Measurements from ENCODE around the gene CFAP46.

DNA sequence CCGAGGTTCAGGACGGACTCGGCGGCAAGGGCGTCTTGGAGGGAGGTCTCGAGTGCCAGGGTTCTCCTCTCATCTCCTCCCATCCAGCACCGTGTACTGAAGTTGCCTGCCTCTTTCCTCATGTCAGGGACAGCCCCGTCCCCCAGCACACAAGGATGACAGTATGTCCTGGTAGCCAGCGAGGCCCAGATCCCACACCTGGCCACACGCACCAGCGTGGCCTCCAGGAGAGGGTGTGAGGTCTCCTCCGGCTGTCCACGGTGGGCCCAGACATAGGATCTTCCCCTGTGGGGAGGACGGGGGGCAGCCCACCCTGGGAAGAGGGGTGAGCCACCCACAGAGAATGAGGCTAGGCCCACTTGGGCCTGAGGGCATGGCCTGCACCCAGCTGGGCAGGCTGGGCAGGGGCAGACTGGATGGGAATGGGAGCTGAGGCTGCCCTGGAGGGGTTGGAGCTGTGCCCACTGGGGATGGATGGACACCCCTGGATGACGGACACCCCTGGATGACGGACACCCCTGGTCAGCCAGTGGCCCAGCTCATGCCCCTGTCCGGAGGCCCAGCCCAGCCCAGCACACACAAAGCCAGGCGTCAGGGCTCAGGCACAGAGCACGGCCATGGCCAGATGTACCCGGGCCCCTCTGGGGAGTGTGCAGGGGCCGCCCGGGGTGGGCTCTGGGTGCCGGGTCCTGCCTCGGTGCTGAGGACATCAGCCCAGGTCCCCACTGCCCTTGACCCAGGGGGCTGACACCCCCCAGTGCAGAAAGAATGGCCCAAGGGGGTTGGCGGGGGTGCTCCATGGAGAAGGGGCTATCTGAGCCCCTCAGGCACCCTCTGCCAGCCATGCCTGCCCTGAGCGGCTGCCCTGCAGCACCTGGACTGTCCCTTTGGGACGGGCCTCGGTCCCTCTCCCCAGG lies 30.9 kb upstream of the CFAP46 start:
- TF ChIP-seq, protein P1, sequence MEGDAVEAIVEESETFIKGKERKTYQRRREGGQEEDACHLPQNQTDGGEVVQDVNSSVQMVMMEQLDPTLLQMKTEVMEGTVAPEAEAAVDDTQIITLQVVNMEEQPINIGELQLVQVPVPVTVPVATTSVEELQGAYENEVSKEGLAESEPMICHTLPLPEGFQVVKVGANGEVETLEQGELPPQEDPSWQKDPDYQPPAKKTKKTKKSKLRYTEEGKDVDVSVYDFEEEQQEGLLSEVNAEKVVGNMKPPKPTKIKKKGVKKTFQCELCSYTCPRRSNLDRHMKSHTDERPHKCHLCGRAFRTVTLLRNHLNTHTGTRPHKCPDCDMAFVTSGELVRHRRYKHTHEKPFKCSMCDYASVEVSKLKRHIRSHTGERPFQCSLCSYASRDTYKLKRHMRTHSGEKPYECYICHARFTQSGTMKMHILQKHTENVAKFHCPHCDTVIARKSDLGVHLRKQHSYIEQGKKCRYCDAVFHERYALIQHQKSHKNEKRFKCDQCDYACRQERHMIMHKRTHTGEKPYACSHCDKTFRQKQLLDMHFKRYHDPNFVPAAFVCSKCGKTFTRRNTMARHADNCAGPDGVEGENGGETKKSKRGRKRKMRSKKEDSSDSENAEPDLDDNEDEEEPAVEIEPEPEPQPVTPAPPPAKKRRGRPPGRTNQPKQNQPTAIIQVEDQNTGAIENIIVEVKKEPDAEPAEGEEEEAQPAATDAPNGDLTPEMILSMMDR (IDR thresholded peaks at IDR 0.05) = no peak
- TF ChIP-seq EP300 (IDR thresholded peaks at IDR 0.05) (no peak), POLR2A (IDR thresholded peaks at IDR 0.05) (no peak), POLR2AphosphoS5 (IDR thresholded peaks at IDR 0.05) (no peak)

Measured in upper lobe of left lung (tissue), 4 donors.